ENCODE measurements around the gene OXSR1.

The OXSR1 gene

GRCh38 chr3:38163117-38163840 lies 2.1 kb upstream of the OXSR1 start:
- no peaks in the 10 kb centered on the region for H3K9me3 ChIP-seq (ENCODE audit: control insufficient read depth in 1 of 2, low read length in 2 of 2)
- no peak overlapping the region for H3K4me3 ChIP-seq (ENCODE audit: low read depth in 1 of 2, low read length in 2 of 2)
- H3K27ac ChIP-seq (ENCODE audit: low read length) = no peak overlapping the region
- peaks cover 0 to 5% of the 10 kb centered on the region in 2 donors for H3K36me3 ChIP-seq (ENCODE audit: control insufficient read depth in 1 of 2, insufficient read depth in 2 of 2, low read length in 2 of 2)
- H3K27me3 ChIP-seq (ENCODE audit: low read depth, low read length) = no peaks in the 10 kb centered on the region
- H3K4me1 ChIP-seq (ENCODE audit: control insufficient read depth in 1 of 2, insufficient read depth in 2 of 2, low read length in 2 of 2) = peaks cover 0 to 10% of the 10 kb centered on the region in 2 donors

GRCh38 chr3:38163841-38164642 lies 1.3 kb upstream of the OXSR1 start:
- Histone ChIP-seq H3K4me1 (ENCODE audit: control insufficient read depth in 1 of 2, insufficient read depth in 2 of 2, low read length in 2 of 2) (peaks cover 0 to 10% of the 10 kb centered on the region in 2 donors), H3K36me3 (ENCODE audit: control insufficient read depth in 1 of 2, insufficient read depth in 2 of 2, low read length in 2 of 2) (peaks cover 0 to 5% of the 10 kb centered on the region in 2 donors), H3K27me3 (ENCODE audit: low read depth, low read length) (no peaks in the 10 kb centered on the region), H3K27ac (ENCODE audit: low read length) (peak overlapping the region; percentile 99), H3K9me3 (ENCODE audit: control insufficient read depth in 1 of 2, low read length in 2 of 2) (no peaks in the 10 kb centered on the region), H3K4me3 (ENCODE audit: low read depth in 1 of 2, low read length in 2 of 2) (peak overlapping the region; percentile 77 to 83)

- no peaks in the 10 kb centered on the region for H3K27me3 ChIP-seq (ENCODE audit: low read depth, low read length)
- no peaks in the 10 kb centered on the region for H3K9me3 ChIP-seq (ENCODE audit: control insufficient read depth in 1 of 2, low read length in 2 of 2)
- H3K4me1 ChIP-seq (ENCODE audit: control insufficient read depth in 1 of 2, insufficient read depth in 2 of 2, low read length in 2 of 2) = peaks cover 0 to 10% of the 10 kb centered on the region in 2 donors
- peaks cover 0 to 5% of the 10 kb centered on the region in 2 donors for H3K36me3 ChIP-seq (ENCODE audit: control insufficient read depth in 1 of 2, insufficient read depth in 2 of 2, low read length in 2 of 2)
- H3K4me3 ChIP-seq (ENCODE audit: low read depth in 1 of 2, low read length in 2 of 2) = peak overlapping the region; percentile 77 to 83
- peak overlapping the region; percentile 99 for H3K27ac ChIP-seq (ENCODE audit: low read length)
Observed at GRCh38 chr3:38164643-38164951, 740 bp upstream of the OXSR1 start.

GRCh38 chr3:38165722-38166387 lies 518 bp downstream of the OXSR1 start:
- Histone ChIP-seq H3K4me3 (ENCODE audit: low read depth in 1 of 2, low read length in 2 of 2) (peak overlapping the region; percentile 77 to 83), H3K27me3 (ENCODE audit: low read depth, low read length) (no peaks in the 10 kb centered on the region), H3K4me1 (ENCODE audit: control insufficient read depth in 1 of 2, insufficient read depth in 2 of 2, low read length in 2 of 2) (peaks cover 0 to 15% of the 10 kb centered on the region in 2 donors), H3K36me3 (ENCODE audit: control insufficient read depth in 1 of 2, insufficient read depth in 2 of 2, low read length in 2 of 2) (peaks cover 0 to 5% of the 10 kb centered on the region in 2 donors), H3K27ac (ENCODE audit: low read length) (peak overlapping the region; percentile 99), H3K9me3 (ENCODE audit: control insufficient read depth in 1 of 2, low read length in 2 of 2) (no peaks in the 10 kb centered on the region)

- Histone ChIP-seq H3K36me3 (ENCODE audit: control insufficient read depth in 1 of 2, insufficient read depth in 2 of 2, low read length in 2 of 2) (peaks cover 0 to 5% of the 10 kb centered on the region in 2 donors), H3K4me1 (ENCODE audit: control insufficient read depth in 1 of 2, insufficient read depth in 2 of 2, low read length in 2 of 2) (peaks cover 0 to 18% of the 10 kb centered on the region in 2 donors), H3K27ac (ENCODE audit: low read length) (no peak overlapping the region), H3K9me3 (ENCODE audit: control insufficient read depth in 1 of 2, low read length in 2 of 2) (no peaks in the 10 kb centered on the region), H3K27me3 (ENCODE audit: low read depth, low read length) (no peaks in the 10 kb centered on the region), H3K4me3 (ENCODE audit: low read depth in 1 of 2, low read length in 2 of 2) (no peak overlapping the region)
Observed at GRCh38 chr3:38167591-38167990, 2.3 kb downstream of the OXSR1 start.

- Histone ChIP-seq H3K4me3 (ENCODE audit: low read depth in 1 of 2, low read length in 2 of 2) (no peak overlapping the region), H3K4me1 (ENCODE audit: control insufficient read depth in 1 of 2, insufficient read depth in 2 of 2, low read length in 2 of 2) (peaks cover 0 to 18% of the 10 kb centered on the region in 2 donors), H3K27me3 (ENCODE audit: low read depth, low read length) (no peaks in the 10 kb centered on the region), H3K36me3 (ENCODE audit: control insufficient read depth in 1 of 2, insufficient read depth in 2 of 2, low read length in 2 of 2) (peaks cover 0 to 5% of the 10 kb centered on the region in 2 donors), H3K27ac (ENCODE audit: low read length) (no peak overlapping the region), H3K9me3 (ENCODE audit: control insufficient read depth in 1 of 2, low read length in 2 of 2) (no peaks in the 10 kb centered on the region)
Observed at GRCh38 chr3:38168151-38169026, 3.1 kb downstream of the OXSR1 start.

- Histone ChIP-seq H3K4me3 (ENCODE audit: low read depth in 1 of 2, low read length in 2 of 2) (no peak overlapping the region), H3K4me1 (ENCODE audit: control insufficient read depth in 1 of 2, insufficient read depth in 2 of 2, low read length in 2 of 2) (peaks cover 0 to 18% of the 10 kb centered on the region in 2 donors), H3K27me3 (ENCODE audit: low read depth, low read length) (no peaks in the 10 kb centered on the region), H3K36me3 (ENCODE audit: control insufficient read depth in 1 of 2, insufficient read depth in 2 of 2, low read length in 2 of 2) (peaks cover 0 to 5% of the 10 kb centered on the region in 2 donors), H3K9me3 (ENCODE audit: control insufficient read depth in 1 of 2, low read length in 2 of 2) (no peaks in the 10 kb centered on the region), H3K27ac (ENCODE audit: low read length) (no peak overlapping the region)
Observed at GRCh38 chr3:38169027-38169317, 3.6 kb downstream of the OXSR1 start.

- H3K27ac ChIP-seq (ENCODE audit: low read length) = no peak overlapping the region
- H3K9me3 ChIP-seq (ENCODE audit: control insufficient read depth in 1 of 2, low read length in 2 of 2) = no peaks in the 10 kb centered on the region
- H3K4me1 ChIP-seq (ENCODE audit: control insufficient read depth in 1 of 2, insufficient read depth in 2 of 2, low read length in 2 of 2) = peaks cover 0 to 18% of the 10 kb centered on the region in 2 donors
- H3K4me3 ChIP-seq (ENCODE audit: low read depth in 1 of 2, low read length in 2 of 2) = no peak overlapping the region
- H3K36me3 ChIP-seq (ENCODE audit: control insufficient read depth in 1 of 2, insufficient read depth in 2 of 2, low read length in 2 of 2) = peaks cover 0 to 5% of the 10 kb centered on the region in 2 donors
- no peaks in the 10 kb centered on the region for H3K27me3 ChIP-seq (ENCODE audit: low read depth, low read length)
Observed at GRCh38 chr3:38170722-38171121, 5.4 kb downstream of the OXSR1 start.

- no peaks in the 10 kb centered on the region for H3K27me3 ChIP-seq (ENCODE audit: low read depth, low read length)
- H3K9me3 ChIP-seq (ENCODE audit: control insufficient read depth in 1 of 2, low read length in 2 of 2) = no peaks in the 10 kb centered on the region
- peaks cover 0 to 5% of the 10 kb centered on the region in 2 donors for H3K36me3 ChIP-seq (ENCODE audit: control insufficient read depth in 1 of 2, insufficient read depth in 2 of 2, low read length in 2 of 2)
- no peak overlapping the region for H3K27ac ChIP-seq (ENCODE audit: low read length)
- H3K4me1 ChIP-seq (ENCODE audit: control insufficient read depth in 1 of 2, insufficient read depth in 2 of 2, low read length in 2 of 2) = peaks cover 0 to 17% of the 10 kb centered on the region in 2 donors
- no peak overlapping the region for H3K4me3 ChIP-seq (ENCODE audit: low read depth in 1 of 2, low read length in 2 of 2)
Observed at GRCh38 chr3:38171622-38172021, 6.3 kb downstream of the OXSR1 start.

GRCh38 chr3:38173834-38174418 lies 8.6 kb downstream of the OXSR1 start:
- no peak overlapping the region for H3K27ac ChIP-seq (ENCODE audit: low read length)
- H3K36me3 ChIP-seq (ENCODE audit: control insufficient read depth in 1 of 2, insufficient read depth in 2 of 2, low read length in 2 of 2) = no peaks in the 10 kb centered on the region
- peaks cover 0 to 10% of the 10 kb centered on the region in 2 donors for H3K4me1 ChIP-seq (ENCODE audit: control insufficient read depth in 1 of 2, insufficient read depth in 2 of 2, low read length in 2 of 2)
- H3K4me3 ChIP-seq (ENCODE audit: low read depth in 1 of 2, low read length in 2 of 2) = no peak overlapping the region
- H3K9me3 ChIP-seq (ENCODE audit: control insufficient read depth in 1 of 2, low read length in 2 of 2) = no peaks in the 10 kb centered on the region
- H3K27me3 ChIP-seq (ENCODE audit: low read depth, low read length) = no peaks in the 10 kb centered on the region
